ENCODE results near the gene PDE2A. TPM values are rescaled to one million over a fixed set of nuclear protein-coding genes. Genes with fewer than 3 reads are reported as not detected.

The PDE2A gene
- polyA plus RNA-seq, 3 donors = 0.18 to 1.7 (median 0.53) TPM

- intact Hi-C loops (cut with micrococcal nuclease) = loop anchor here (2.0 to 5.0 kb wide), 4 partner anchors 35 to 93 kb away; partner anchors contain the start of gene ATG16L2 (in 2 of the 2)
- no peaks in the 10 kb centered on the region for H3K9me3 ChIP-seq (replicated peaks in 1 of 2; ENCODE audit: control insufficient read depth in 1 of 2, insufficient read depth in 1 of 2, low read length in 2 of 2)
- peak overlapping the region; percentile 88 to 98 (median 96) for H3K27ac Mint-ChIP-seq
- H3K27me3 Mint-ChIP-seq (ENCODE audit: low read depth in 3 of 3) = peaks cover 0 to 2% (median 0%) of the 10 kb centered on the region in 3 donors
- H3K27me3 ChIP-seq (ENCODE audit: control insufficient read depth in 2 of 2, insufficient read depth in 2 of 2, low read length in 2 of 2) = no peaks in the 10 kb centered on the region
- H3K4me2 ChIP-seq (replicated peaks; ENCODE audit: extremely low read depth, low read length, poor library complexity, severe bottlenecking) = peak overlapping the region; percentile 94
- peak overlapping the region; percentile 90 to 99 for H3K4me3 Mint-ChIP-seq
- peak overlapping the region; percentile 64 for H3K9ac ChIP-seq (ENCODE audit: insufficient read depth, low read length, poor library complexity, severe bottlenecking)
- peaks cover 51 to 79% of the 10 kb centered on the region in 2 donors for H3K36me3 ChIP-seq (replicated peaks in 1 of 2; ENCODE audit: control insufficient read depth in 1 of 2, insufficient read depth in 2 of 2, low read length in 2 of 2)
- H3K36me3 Mint-ChIP-seq = peaks cover 79 to 87% of the 10 kb centered on the region in 2 donors
- peak overlapping the region; percentile 64 to 85 (median 66) for H3K4me3 ChIP-seq (replicated peaks in 1 of 3; ENCODE audit: low read depth in 2 of 3, low read length in 3 of 3)
- TF ChIP-seq, protein P1, sequence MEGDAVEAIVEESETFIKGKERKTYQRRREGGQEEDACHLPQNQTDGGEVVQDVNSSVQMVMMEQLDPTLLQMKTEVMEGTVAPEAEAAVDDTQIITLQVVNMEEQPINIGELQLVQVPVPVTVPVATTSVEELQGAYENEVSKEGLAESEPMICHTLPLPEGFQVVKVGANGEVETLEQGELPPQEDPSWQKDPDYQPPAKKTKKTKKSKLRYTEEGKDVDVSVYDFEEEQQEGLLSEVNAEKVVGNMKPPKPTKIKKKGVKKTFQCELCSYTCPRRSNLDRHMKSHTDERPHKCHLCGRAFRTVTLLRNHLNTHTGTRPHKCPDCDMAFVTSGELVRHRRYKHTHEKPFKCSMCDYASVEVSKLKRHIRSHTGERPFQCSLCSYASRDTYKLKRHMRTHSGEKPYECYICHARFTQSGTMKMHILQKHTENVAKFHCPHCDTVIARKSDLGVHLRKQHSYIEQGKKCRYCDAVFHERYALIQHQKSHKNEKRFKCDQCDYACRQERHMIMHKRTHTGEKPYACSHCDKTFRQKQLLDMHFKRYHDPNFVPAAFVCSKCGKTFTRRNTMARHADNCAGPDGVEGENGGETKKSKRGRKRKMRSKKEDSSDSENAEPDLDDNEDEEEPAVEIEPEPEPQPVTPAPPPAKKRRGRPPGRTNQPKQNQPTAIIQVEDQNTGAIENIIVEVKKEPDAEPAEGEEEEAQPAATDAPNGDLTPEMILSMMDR (IDR thresholded peaks at IDR 0.05) = no peak
- peak overlapping the region; percentile 75 to 85 for H3K27ac ChIP-seq (ENCODE audit: low read depth in 1 of 2, low read length in 2 of 2)
- H3K4me1 ChIP-seq (ENCODE audit: control insufficient read depth in 1 of 2, insufficient read depth in 2 of 2, low read length in 2 of 2) = peaks cover 90 to 98% of the 10 kb centered on the region in 2 donors
- H4K20me1 ChIP-seq (ENCODE audit: insufficient read depth, low read length) = peaks cover 100% of the 10 kb centered on the region
- H3K79me2 ChIP-seq (ENCODE audit: insufficient read depth, low read length) = peaks cover 100% of the 10 kb centered on the region
- no peak overlapping the region for H2AFZ ChIP-seq (ENCODE audit: insufficient read depth, low read depth, low read length, poor library complexity, severe bottlenecking)
- peaks cover 93% of the 10 kb centered on the region for H3K4me1 Mint-ChIP-seq
- H3K9me3 Mint-ChIP-seq = no peaks in the 10 kb centered on the region
- DNase-seq = peak; percentile 92 to 96 (median 94)
- 0% methylated on average over 7 of the region's 10 CpGs for WGBS (ENCODE audit: insufficient coverage)
Observed at GRCh38 chr11:72722050-72722748, 48.0 kb upstream of the PDE2A start.

- no peak overlapping the region for H2AFZ ChIP-seq (ENCODE audit: insufficient read depth, low read depth, low read length, poor library complexity, severe bottlenecking)
- H3K4me3 Mint-ChIP-seq = peak overlapping the region; percentile 90 to 99
- H3K4me2 ChIP-seq (replicated peaks; ENCODE audit: extremely low read depth, low read length, poor library complexity, severe bottlenecking) = peak overlapping the region; percentile 94
- H3K4me1 ChIP-seq (ENCODE audit: control insufficient read depth in 1 of 2, insufficient read depth in 2 of 2, low read length in 2 of 2) = peaks cover 90 to 99% of the 10 kb centered on the region in 2 donors
- H3K9me3 Mint-ChIP-seq = no peaks in the 10 kb centered on the region
- H4K20me1 ChIP-seq (ENCODE audit: insufficient read depth, low read length) = peaks cover 100% of the 10 kb centered on the region
- H3K27me3 ChIP-seq (ENCODE audit: control insufficient read depth in 2 of 2, insufficient read depth in 2 of 2, low read length in 2 of 2) = no peaks in the 10 kb centered on the region
- peak overlapping the region; percentile 64 for H3K9ac ChIP-seq (ENCODE audit: insufficient read depth, low read length, poor library complexity, severe bottlenecking)
- intact Hi-C loops (cut with micrococcal nuclease) = loop anchor here (2.0 to 5.0 kb wide), 5 partner anchors 13 to 93 kb away; partner anchors contain the start of gene ATG16L2 (in 2 of the 2)
- H3K4me1 Mint-ChIP-seq = peaks cover 91% of the 10 kb centered on the region
- peak overlapping the region; percentile 64 to 85 (median 66) for H3K4me3 ChIP-seq (replicated peaks in 1 of 3; ENCODE audit: low read depth in 2 of 3, low read length in 3 of 3)
- TF ChIP-seq, protein P1 (IDR thresholded peaks at IDR 0.05) = no peak
- peaks cover 52 to 79% of the 10 kb centered on the region in 2 donors for H3K36me3 ChIP-seq (replicated peaks in 1 of 2; ENCODE audit: control insufficient read depth in 1 of 2, insufficient read depth in 2 of 2, low read length in 2 of 2)
- H3K27me3 Mint-ChIP-seq (ENCODE audit: low read depth in 3 of 3) = peaks cover 0 to 2% (median 0%) of the 10 kb centered on the region in 3 donors
- peak overlapping the region; percentile 88 to 98 (median 96) for H3K27ac Mint-ChIP-seq
- H3K36me3 Mint-ChIP-seq = peaks cover 78 to 87% of the 10 kb centered on the region in 2 donors
- H3K79me2 ChIP-seq (ENCODE audit: insufficient read depth, low read length) = peaks cover 100% of the 10 kb centered on the region
- peak overlapping the region; percentile 75 to 85 for H3K27ac ChIP-seq (ENCODE audit: low read depth in 1 of 2, low read length in 2 of 2)
- WGBS (ENCODE audit: insufficient coverage) = 3% methylated on average over 13 of the region's 13 CpGs
- H3K9me3 ChIP-seq (replicated peaks in 1 of 2; ENCODE audit: control insufficient read depth in 1 of 2, insufficient read depth in 1 of 2, low read length in 2 of 2) = no peaks in the 10 kb centered on the region
- no peak for DNase-seq
Observed at GRCh38 chr11:72721689-72722049, 47.4 kb upstream of the PDE2A start.
